NT2/D1 (cell line): ENCODE results near the gene LCOR.

Experiments
- YY1 ChIP-seq: IDR thresholded peaks from 2 replicates; pipeline ENCODE4 v1.6.1; 2011; ENCODE audit not compliant: insufficient read length, insufficient read depth
- ZNF274 ChIP-seq: IDR thresholded peaks from 2 replicates; pipeline ENCODE4 v1.6.1; 2011; ENCODE audit warnings: mild to moderate bottlenecking, low read depth, low read length

DNA sequence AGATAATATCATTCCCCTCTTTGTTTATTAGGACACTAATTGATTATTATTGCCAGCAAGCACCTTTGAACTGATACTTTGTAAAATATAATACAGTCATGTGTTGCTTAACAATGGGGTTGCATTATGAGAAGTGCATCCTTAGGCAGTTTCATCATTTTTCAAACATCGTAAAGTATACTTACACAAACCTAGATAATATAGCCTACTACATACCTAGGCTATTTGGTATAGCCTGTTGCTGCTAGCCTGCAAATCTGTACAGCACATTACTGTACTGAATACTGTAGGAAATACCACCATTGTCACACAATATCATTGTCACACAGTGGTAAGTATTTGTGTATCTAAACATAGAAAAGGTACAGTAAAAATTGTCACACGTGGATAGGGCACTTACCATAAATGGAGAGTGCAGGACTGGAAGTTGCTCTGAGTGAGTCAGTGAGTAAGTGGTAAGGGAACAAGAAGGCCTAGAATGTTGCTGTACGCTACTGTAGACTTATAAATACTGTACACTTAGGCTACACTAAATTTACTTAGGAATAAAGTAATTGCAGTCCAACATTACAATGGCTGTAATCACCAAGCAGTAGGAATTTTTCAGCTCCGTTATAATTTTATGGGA is 70.7 kb downstream of the LCOR start:
- TF ChIP-seq ZNF274 (no peak), YY1 (no peak)
